GM12891 (cell line): Measurements from ENCODE around the gene ZSWIM3.

Experiments used
- POLR2A ChIP-seq: IDR thresholded peaks from 2 replicates; pipeline ENCODE4 v1.6.1; 2011; ENCODE audit warnings: low read depth, low read length, control low read depth
- POLR2AphosphoS5 ChIP-seq: IDR thresholded peaks from 2 replicates; pipeline ENCODE4 v1.6.1; 2011; ENCODE audit warnings: low read depth, low read length, control low read depth
- SPI1 ChIP-seq: IDR thresholded peaks from 2 replicates; pipeline ENCODE4 v1.6.1; 2011; ENCODE audit warnings: low read depth, low read length, control low read depth
- TAF1 ChIP-seq: IDR thresholded peaks from 2 replicates; pipeline ENCODE4 v1.6.1; 2011; ENCODE audit warnings: low read depth, low read length, control low read depth

- TF ChIP-seq POLR2A (no peak), SPI1 (no peak), POLR2AphosphoS5 (no peak), TAF1 (no peak)
Measured at GRCh38 chr20:45834797-45835161, 22.6 kb upstream of the ZSWIM3 start.
